GM12873 (cell line): ENCODE measurements around the gene CALU.

Experiments used
- CTCF ChIP-seq: IDR thresholded peaks from 2 replicates; pipeline ENCODE4 v1.5.1; 2012; ENCODE audit warnings: low read depth, mild to moderate bottlenecking, moderate library complexity, low read length, control low read depth; ENCODE audit not compliant: insufficient read depth; ENCODE audit errors: missing control alignments

Gene CALU

GRCh38 chr7:128777156-128778123 lies 38.3 kb downstream of the CALU start:
- TF ChIP-seq CTCF: no peak

GRCh38 chr7:128778946-128779345 lies 39.8 kb downstream of the CALU start:
- TF ChIP-seq CTCF: no peak

GRCh38 chr7:128781126-128781525 lies 42.0 kb downstream of the CALU start:
- TF ChIP-seq CTCF: no peak

GRCh38 chr7:128781851-128782250 lies 42.7 kb downstream of the CALU start:
- TF ChIP-seq CTCF: no peak

- TF ChIP-seq CTCF: no peak
These were observed 44.1 kb downstream of the CALU start for GRCh38 chr7:128783143-128783861.

- TF ChIP-seq CTCF: no peak
These were observed 46.6 kb downstream of the CALU start for GRCh38 chr7:128785738-128786137.
